Kidney glomerular epithelial cell (primary cell): Measurements from ENCODE around the gene CLEC16A.

Experiments used
- DNase-seq: peaks from one replicate; lab custom pipeline; 2025; lab: John Stamatoyannopoulos, UW

Gene CLEC16A

GRCh38 chr16:11038777-11039176 lies 94.4 kb downstream of the CLEC16A start:
- no peak for DNase-seq

- no peak for DNase-seq
Observed at GRCh38 chr16:11039726-11040125, 95.4 kb downstream of the CLEC16A start.

GRCh38 chr16:11042191-11042590 lies 97.8 kb downstream of the CLEC16A start:
- no peak for DNase-seq

GRCh38 chr16:11045441-11045840 lies 101.1 kb downstream of the CLEC16A start:
- DNase-seq: no peak

GRCh38 chr16:11045846-11046245 lies 101.5 kb downstream of the CLEC16A start:
- no peak for DNase-seq

GRCh38 chr16:11046382-11046931 lies 102.1 kb downstream of the CLEC16A start:
- no peak for DNase-seq

GRCh38 chr16:11047057-11047456 lies 102.7 kb downstream of the CLEC16A start:
- no peak for DNase-seq

- DNase-seq: no peak
Observed at GRCh38 chr16:11047939-11048800, 103.8 kb downstream of the CLEC16A start.

- no peak for DNase-seq
Observed at GRCh38 chr16:11049396-11050059, 105.2 kb downstream of the CLEC16A start.

- DNase-seq: no peak
Observed at GRCh38 chr16:11050536-11050935, 106.2 kb downstream of the CLEC16A start.

GRCh38 chr16:11050944-11051343 lies 106.6 kb downstream of the CLEC16A start:
- no peak for DNase-seq

- no peak for DNase-seq
Observed at GRCh38 chr16:11051430-11051829, 107.1 kb downstream of the CLEC16A start.

- no peak for DNase-seq
Observed at GRCh38 chr16:11051879-11052808, 107.8 kb downstream of the CLEC16A start.

- DNase-seq: no peak
Observed at GRCh38 chr16:11053916-11054460, 109.6 kb downstream of the CLEC16A start.

GRCh38 chr16:11056090-11056992 lies 112.0 kb downstream of the CLEC16A start:
- DNase-seq: no peak

GRCh38 chr16:11056993-11057649 lies 112.8 kb downstream of the CLEC16A start:
- no peak for DNase-seq

GRCh38 chr16:11057711-11058345 lies 113.5 kb downstream of the CLEC16A start:
- DNase-seq: no peak

- DNase-seq: no peak
Observed at GRCh38 chr16:11058832-11059231, 114.5 kb downstream of the CLEC16A start.

- no peak for DNase-seq
Observed at GRCh38 chr16:11059588-11059987, 115.2 kb downstream of the CLEC16A start.

- no peak for DNase-seq
Observed at GRCh38 chr16:11060364-11060763, 116.0 kb downstream of the CLEC16A start.
